Neural cell (in vitro differentiated cells): ENCODE data around the gene PARM1.

ENCODE experiments used
- CTCF ChIP-seq: fragments of 450-650 bp; IDR thresholded peaks from 2 replicates; pipeline ENCODE4 v1.5.1; 2014; ENCODE audit warnings: antibody characterized with exemption, mild to moderate bottlenecking, moderate library complexity; ENCODE audit not compliant: poor library complexity, severe bottlenecking
- EP300 ChIP-seq: fragments of 450-650 bp; conservative IDR thresholded peaks from 2 replicates; pipeline ENCODE4 v1.6.1; 2014; ENCODE audit warnings: antibody characterized with exemption, mild to moderate bottlenecking, moderate library complexity; ENCODE audit not compliant: poor library complexity, severe bottlenecking
- POLR2AphosphoS5 ChIP-seq: IDR thresholded peaks from 2 replicates; pipeline ENCODE4 v1.6.1; 2012
- REST ChIP-seq: IDR thresholded peaks from 2 replicates; pipeline ENCODE4 v1.6.1; 2012; ENCODE audit warnings: borderline replicate concordance
- SMC3 ChIP-seq: fragments of 450-650 bp; conservative IDR thresholded peaks from 2 replicates; pipeline ENCODE4 v1.6.1; 2014; ENCODE audit warnings: antibody characterized with exemption, mild to moderate bottlenecking, moderate library complexity; ENCODE audit not compliant: poor library complexity
- TAF1 ChIP-seq: IDR thresholded peaks from 2 replicates; pipeline ENCODE4 v1.6.1; 2012; ENCODE audit warnings: low read depth

GRCh38 chr4:75057369-75057768, 124.5 kb downstream of the PARM1 start:
- no peak for TF ChIP-seq REST
- TF ChIP-seq POLR2AphosphoS5, result no peak
- no peak for TF ChIP-seq CTCF
- no peak for TF ChIP-seq EP300
- TF ChIP-seq SMC3, result no peak
- no peak for TF ChIP-seq TAF1
